Retinal pigment epithelial cell (primary cell): ENCODE results near the gene CD248.

Experiments used
- DNase-seq: peaks from one replicate; pipeline ENCODE4 v3.0.0-alpha.2; 2010; ENCODE audit warnings: low read depth
- H3K4me3 ChIP-seq: 2 replicates; pipeline ENCODE4 v1.5.1; 2011; ENCODE audit warnings: mild to moderate bottlenecking, low read length, control low read depth, moderate library complexity
- CTCF ChIP-seq: conservative IDR thresholded peaks from 2 replicates; pipeline ENCODE4 v1.5.1; 2011; ENCODE audit warnings: low read depth, low read length, control low read depth, inconsistent platforms

Gene CD248

GRCh38 chr11:66272596-66272995 lies 44.2 kb downstream of the CD248 start:
- no peak for DNase-seq
- no peak overlapping the region for H3K4me3 ChIP-seq
- TF ChIP-seq CTCF: no peak

- H3K4me3 ChIP-seq: no peak overlapping the region
- no peak for DNase-seq
- no peak for TF ChIP-seq CTCF
These were observed 45.0 kb downstream of the CD248 start for GRCh38 chr11:66271816-66272215.

- peak; percentile 37 for TF ChIP-seq CTCF
- DNase-seq: no peak
- H3K4me3 ChIP-seq: peak overlapping the region; percentile 98
These were observed 47.6 kb downstream of the CD248 start for GRCh38 chr11:66268952-66269905.

DNA sequence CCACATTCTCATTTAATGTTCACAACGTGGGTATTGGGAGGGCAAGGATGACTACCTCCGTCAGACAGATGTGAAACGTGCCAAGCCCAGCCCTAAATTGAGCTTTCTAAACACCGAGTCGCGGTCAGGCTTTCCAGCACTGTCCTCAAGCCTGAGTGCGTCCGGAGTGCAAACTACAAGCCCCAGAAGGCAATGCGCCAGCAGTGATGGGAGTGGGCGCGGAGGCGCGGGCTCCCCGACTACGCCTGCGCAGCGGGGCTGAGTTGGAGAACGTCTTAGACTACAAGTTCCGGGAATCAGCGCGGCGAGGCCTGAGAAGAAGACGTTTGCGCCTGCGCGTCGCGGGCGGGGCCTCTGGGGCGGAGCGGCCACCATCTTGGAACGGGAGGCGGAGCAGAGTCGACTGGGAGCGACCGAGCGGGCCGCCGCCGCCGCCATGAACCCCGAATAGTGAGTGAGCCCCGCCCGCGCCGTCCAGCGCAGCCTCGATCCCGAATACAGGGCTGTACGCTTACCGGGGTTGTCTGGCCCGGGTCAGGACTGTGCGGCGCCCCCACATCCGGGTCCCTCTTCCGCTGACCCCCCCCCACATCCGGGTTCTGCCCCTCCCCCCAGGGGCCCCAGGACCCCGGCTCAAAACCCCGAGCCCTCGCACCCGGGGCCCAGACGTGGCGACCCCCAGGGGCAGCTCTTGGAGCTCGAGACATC lies 48.4 kb downstream of the CD248 start, which contains the start of gene RAB1B:
TSS of gene RAB1B (plus strand) at position 396 of the 708 bp plus-strand sequence. CDS start at position 437, 41 bp downstream.
- peak within 1 kb of the TSS; percentile 98 for H3K4me3 ChIP-seq
- peak; percentile 94 for DNase-seq
- TF ChIP-seq CTCF: no peak

DNA sequence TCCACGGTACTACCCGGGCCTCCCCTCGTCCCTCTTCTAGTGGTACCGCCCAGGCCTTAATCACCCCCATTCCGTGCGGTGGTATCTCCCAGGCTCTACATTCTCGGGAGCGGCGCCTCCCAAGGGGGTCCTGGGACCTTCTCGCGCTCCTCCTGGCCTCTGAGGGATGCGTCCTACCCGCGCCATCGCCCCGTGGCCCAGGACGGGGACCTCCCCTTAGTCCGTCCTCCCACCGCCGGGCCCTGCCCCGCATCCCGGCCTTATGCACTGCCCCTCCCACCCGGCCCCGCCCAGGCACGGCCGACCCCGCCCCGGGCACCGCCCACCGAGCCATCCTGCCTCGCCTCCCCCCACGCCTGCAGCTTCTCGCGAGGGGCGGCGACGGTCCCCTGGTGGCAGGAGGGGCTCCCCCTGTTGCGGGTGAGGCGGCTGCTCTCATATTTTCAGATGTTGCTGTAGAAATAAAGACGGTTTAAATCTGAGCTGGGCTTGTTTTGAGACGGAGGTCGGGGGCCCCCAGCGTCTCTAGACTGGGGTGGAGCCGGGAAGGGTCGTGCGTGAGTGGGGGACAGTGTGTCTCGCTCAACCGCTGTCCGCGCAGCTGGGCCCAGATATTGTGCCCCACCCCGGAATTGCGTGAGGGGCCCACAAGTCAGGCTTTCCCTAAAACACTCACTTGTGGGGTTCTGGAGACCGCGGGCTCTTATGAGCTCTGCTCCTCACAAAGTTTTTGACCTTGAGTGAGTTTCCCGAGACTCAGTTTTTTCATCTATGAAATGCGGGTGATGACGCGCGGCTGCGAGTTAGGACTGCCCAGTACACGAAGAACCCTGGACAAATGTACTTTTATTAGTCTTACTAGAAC lies 49.2 kb downstream of the CD248 start:
- peak; percentile 48 for DNase-seq
- TF ChIP-seq CTCF: no peak
- peak overlapping the region; percentile 69 for H3K4me3 ChIP-seq

- no peak for DNase-seq
- peak; percentile 6 for TF ChIP-seq CTCF
These were observed 49.8 kb downstream of the CD248 start for GRCh38 chr11:66267039-66267378.

More at GRCh38 chr11:66267039-66267378, 49.8 kb downstream of the CD248 start:
- peak overlapping the region; percentile 69 for H3K4me3 ChIP-seq
